Effector memory CD8-positive, alpha-beta T cell (primary cell): Measurements from ENCODE around the gene DSCAML1.

Experiments
- ATAC-seq: fragments of 150-1000 bp; cut with Tn5 transposase; replicated peaks from 2 replicates; pipeline ENCODE4 v1.10.0; 2021; ENCODE audit warnings: mild to moderate bottlenecking, moderate library complexity
- DNase-seq, 3 experiments: peaks; one replicate each; pipeline ENCODE4 v3.0.0; 2021
- H3K27ac Mint-ChIP-seq, 2 donors: one replicate each; pipeline ENCODE4 v1.8.0; 2022; ENCODE audit warnings: mild to moderate bottlenecking in 2 of 2, mixed read lengths in 2 of 2, moderate library complexity in 2 of 2
- H3K27me3 Mint-ChIP-seq, 2 donors: one replicate each; pipeline ENCODE4 v1.8.0; 2022; ENCODE audit warnings: mixed read lengths in 2 of 2
- H3K36me3 Mint-ChIP-seq: one replicate; pipeline ENCODE4 v1.8.0; 2022; ENCODE audit warnings: mild to moderate bottlenecking, moderate library complexity, mixed read lengths; ENCODE audit not compliant: insufficient read depth
- H3K4me1 Mint-ChIP-seq, 2 donors: one replicate each; pipeline ENCODE4 v1.8.0; 2022; ENCODE audit warnings: low read depth in 2 of 2, mixed read lengths in 2 of 2
- H3K4me3 Mint-ChIP-seq, 2 donors: one replicate each; pipeline ENCODE4 v1.8.0; 2022; ENCODE audit warnings: mild to moderate bottlenecking in 2 of 2, mixed read lengths in 2 of 2, moderate library complexity in 2 of 2
- H3K9me3 Mint-ChIP-seq, 2 donors: one replicate each; pipeline ENCODE4 v1.8.0; 2022; ENCODE audit warnings: mixed read lengths in 2 of 2

Gene DSCAML1

DNA sequence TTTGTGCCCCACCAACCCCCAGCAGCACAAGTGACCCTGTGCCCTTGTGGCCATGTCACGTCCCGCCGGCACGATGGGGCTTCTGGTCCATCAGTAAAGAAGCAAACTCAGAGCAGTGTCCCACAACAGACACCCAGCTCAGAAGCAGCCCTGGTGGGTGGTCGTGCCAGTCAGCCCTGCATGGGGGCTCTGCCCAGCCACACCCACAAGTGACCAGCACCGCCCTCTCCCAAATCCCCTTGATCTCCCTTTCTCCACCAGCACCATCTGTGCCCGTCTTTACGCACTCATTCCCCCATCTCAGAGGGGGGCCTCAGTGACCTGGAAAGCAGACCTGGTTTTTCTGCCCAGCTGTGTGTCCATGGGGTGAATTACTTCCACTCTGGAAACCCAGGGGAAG is 149.1 kb downstream of the DSCAML1 start:
- no peaks in the 10 kb centered on the region for H3K36me3 Mint-ChIP-seq

DNA sequence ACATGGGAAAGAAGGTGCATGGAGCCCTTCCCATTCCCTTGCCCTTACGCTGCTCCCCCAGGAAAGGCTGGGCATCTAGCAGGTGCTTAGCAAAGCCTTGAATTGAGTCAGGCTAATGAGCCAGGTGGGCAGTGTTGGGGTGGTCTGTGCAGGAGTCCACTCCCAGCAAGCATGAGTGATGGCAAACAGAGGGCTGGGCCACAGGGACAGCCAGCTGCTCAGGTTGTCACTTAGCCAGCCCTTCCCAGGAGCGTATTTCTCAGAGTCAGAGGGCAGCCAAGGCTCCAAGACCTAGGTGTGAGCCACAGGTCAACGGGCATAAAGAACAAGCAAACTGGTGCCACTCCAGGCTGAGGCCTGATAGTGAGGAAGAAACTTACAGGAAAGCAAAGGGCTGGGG is 149.8 kb downstream of the DSCAML1 start:
- Mint-ChIP-seq H3K27me3 (peaks cover 14 to 59% of the 10 kb centered on the region in 2 donors), H3K9me3 (no peaks in the 10 kb centered on the region), H3K36me3 (no peaks in the 10 kb centered on the region), H3K4me3 (no peak overlapping the region), H3K4me1 (no peaks in the 10 kb centered on the region), H3K27ac (no peak overlapping the region)
- DNase-seq (no peak), ATAC-seq (no peak)

More for the DNA sequence above, 149.1 kb downstream of the DSCAML1 start:
- ATAC-seq, result no peak
- DNase-seq, result no peak
- no peak overlapping the region for H3K27ac Mint-ChIP-seq
- H3K4me3 Mint-ChIP-seq, result no peak overlapping the region
- peaks cover 20 to 52% of the 10 kb centered on the region in 2 donors for H3K27me3 Mint-ChIP-seq
- no peaks in the 10 kb centered on the region for H3K4me1 Mint-ChIP-seq
- H3K9me3 Mint-ChIP-seq, result no peaks in the 10 kb centered on the region

- no peak for DNase-seq
- peaks cover 0 to 1% of the 10 kb centered on the region in 2 donors for H3K4me1 Mint-ChIP-seq
- H3K27ac Mint-ChIP-seq, result no peak overlapping the region
- H3K36me3 Mint-ChIP-seq, result no peaks in the 10 kb centered on the region
- no peak overlapping the region for H3K4me3 Mint-ChIP-seq
- peaks cover 19 to 67% of the 10 kb centered on the region in 2 donors for H3K27me3 Mint-ChIP-seq
- no peak for ATAC-seq
- no peaks in the 10 kb centered on the region for H3K9me3 Mint-ChIP-seq
Measured at GRCh38 chr11:117646411-117646810, 150.6 kb downstream of the DSCAML1 start.

- ATAC-seq (no peak), DNase-seq (no peak)
- Mint-ChIP-seq H3K27ac (no peak overlapping the region), H3K36me3 (no peaks in the 10 kb centered on the region), H3K4me3 (no peak overlapping the region), H3K27me3 (peaks cover 38 to 71% of the 10 kb centered on the region in 2 donors), H3K4me1 (peaks cover 0 to 1% of the 10 kb centered on the region in 2 donors), H3K9me3 (no peaks in the 10 kb centered on the region)
Measured at GRCh38 chr11:117644403-117645155, 152.4 kb downstream of the DSCAML1 start.

GRCh38 chr11:117643606-117644300 is 153.3 kb downstream of the DSCAML1 start:
- H3K9me3 Mint-ChIP-seq, result no peaks in the 10 kb centered on the region
- H3K36me3 Mint-ChIP-seq, result no peaks in the 10 kb centered on the region
- H3K4me1 Mint-ChIP-seq, result peaks cover 0 to 1% of the 10 kb centered on the region in 2 donors
- peaks cover 46 to 80% of the 10 kb centered on the region in 2 donors for H3K27me3 Mint-ChIP-seq
- H3K27ac Mint-ChIP-seq, result no peak overlapping the region
- DNase-seq, result no peak
- H3K4me3 Mint-ChIP-seq, result no peak overlapping the region
- no peak for ATAC-seq

DNA sequence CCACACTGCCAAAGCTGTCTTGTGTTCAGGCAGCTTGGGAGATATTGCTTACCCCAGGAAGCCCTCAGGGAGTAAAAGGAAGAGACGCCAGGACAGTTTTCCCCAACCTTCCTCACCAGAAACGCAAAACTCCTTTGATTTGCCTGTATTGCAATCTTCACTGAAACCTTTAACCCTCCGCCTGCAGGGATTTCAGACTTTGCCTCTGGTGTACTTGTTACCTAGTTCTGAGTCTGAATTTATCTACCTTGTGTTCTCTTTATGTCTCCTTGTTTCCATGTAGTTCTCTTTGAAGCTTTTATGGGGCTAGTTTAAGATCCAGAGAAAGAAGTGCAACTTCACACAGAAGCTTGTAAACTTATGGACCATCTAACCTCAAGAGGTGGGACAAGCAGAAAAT is 154.2 kb downstream of the DSCAML1 start:
- Mint-ChIP-seq H3K36me3 (no peaks in the 10 kb centered on the region), H3K27me3 (peaks cover 52 to 83% of the 10 kb centered on the region in 2 donors), H3K9me3 (no peaks in the 10 kb centered on the region), H3K4me3 (no peak overlapping the region), H3K4me1 (peaks cover 0 to 1% of the 10 kb centered on the region in 2 donors), H3K27ac (no peak overlapping the region)
- ATAC-seq (no peak), DNase-seq (no peak)

DNA sequence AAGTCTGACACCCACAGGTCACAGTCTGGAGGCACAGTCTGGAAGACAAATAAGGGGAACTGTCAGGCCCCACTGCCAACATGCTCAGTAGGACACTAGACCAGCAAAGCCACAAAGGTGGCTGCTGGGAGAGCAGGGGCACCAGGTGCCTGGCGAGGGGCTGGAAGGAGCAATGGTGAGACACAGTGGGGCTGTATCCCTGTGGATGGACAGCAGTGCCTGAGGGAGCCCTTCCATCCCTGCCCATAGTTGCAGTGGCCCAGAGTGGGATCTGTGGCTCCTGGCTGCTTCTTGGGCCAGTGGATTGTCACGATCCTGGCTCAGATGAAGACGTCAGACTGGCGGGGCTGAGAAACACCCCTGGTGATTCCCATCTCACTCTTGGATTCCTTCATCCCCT is 154.6 kb downstream of the DSCAML1 start:
- no peak for ATAC-seq
- Mint-ChIP-seq H3K4me1 (peaks cover 0 to 1% of the 10 kb centered on the region in 2 donors), H3K27ac (no peak overlapping the region), H3K36me3 (no peaks in the 10 kb centered on the region), H3K27me3 (peaks cover 52 to 78% of the 10 kb centered on the region in 2 donors), H3K9me3 (no peaks in the 10 kb centered on the region), H3K4me3 (no peak overlapping the region)
- DNase-seq, result no peak

- ATAC-seq (no peak), DNase-seq (no peak)
- peaks cover 0 to 1% of the 10 kb centered on the region in 2 donors for H3K4me1 Mint-ChIP-seq
- H3K9me3 Mint-ChIP-seq, result no peaks in the 10 kb centered on the region
- H3K27me3 Mint-ChIP-seq, result peaks cover 52 to 76% of the 10 kb centered on the region in 2 donors
- H3K36me3 Mint-ChIP-seq, result no peaks in the 10 kb centered on the region
- no peak overlapping the region for H3K4me3 Mint-ChIP-seq
- no peak overlapping the region for H3K27ac Mint-ChIP-seq
Measured at GRCh38 chr11:117641008-117641915, 155.8 kb downstream of the DSCAML1 start.

GRCh38 chr11:117640041-117640440 is 157.0 kb downstream of the DSCAML1 start:
- no peaks in the 10 kb centered on the region for H3K9me3 Mint-ChIP-seq
- ATAC-seq (no peak), DNase-seq (no peak)
- no peak overlapping the region for H3K4me3 Mint-ChIP-seq
- peaks cover 0 to 1% of the 10 kb centered on the region in 2 donors for H3K4me1 Mint-ChIP-seq
- peaks cover 60 to 81% of the 10 kb centered on the region in 2 donors for H3K27me3 Mint-ChIP-seq
- no peaks in the 10 kb centered on the region for H3K36me3 Mint-ChIP-seq
- H3K27ac Mint-ChIP-seq, result no peak overlapping the region

- no peak overlapping the region for H3K27ac Mint-ChIP-seq
- peaks cover 0 to 1% of the 10 kb centered on the region in 2 donors for H3K4me1 Mint-ChIP-seq
- H3K36me3 Mint-ChIP-seq, result no peaks in the 10 kb centered on the region
- no peaks in the 10 kb centered on the region for H3K9me3 Mint-ChIP-seq
- ATAC-seq (no peak), DNase-seq (no peak)
- no peak overlapping the region for H3K4me3 Mint-ChIP-seq
- H3K27me3 Mint-ChIP-seq, result peaks cover 60 to 78% of the 10 kb centered on the region in 2 donors
Measured at GRCh38 chr11:117639601-117640000, 157.4 kb downstream of the DSCAML1 start.

DNA sequence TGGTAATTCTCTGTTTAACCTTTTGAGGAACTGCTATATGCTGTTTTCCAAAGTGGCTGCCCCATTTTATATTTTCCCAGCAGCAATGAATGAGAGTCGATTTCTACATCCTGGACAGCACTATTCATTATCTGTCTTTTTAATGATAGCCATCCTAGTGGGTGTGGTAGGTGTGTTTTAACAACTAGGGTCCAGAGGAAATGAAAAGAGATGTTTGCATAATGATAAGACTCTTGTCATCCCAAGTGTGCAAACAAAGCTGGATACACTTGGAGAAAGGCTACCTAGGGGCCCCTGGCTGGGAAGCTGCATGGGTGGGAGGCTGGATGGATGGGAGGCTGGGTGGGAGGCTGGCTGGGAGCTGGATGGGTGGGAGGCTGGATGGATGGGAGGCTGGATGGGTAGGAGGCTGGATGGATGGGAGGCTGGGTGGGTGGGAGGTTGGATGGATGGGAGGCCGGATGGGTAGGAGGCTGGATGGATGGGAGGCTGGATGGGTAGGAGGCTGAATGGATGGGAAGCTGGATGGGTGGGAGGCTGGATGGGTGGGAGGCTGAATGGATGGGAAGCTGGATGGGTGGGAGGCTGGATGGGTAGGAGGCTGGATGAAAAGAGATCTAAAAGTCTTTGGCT is 158.0 kb downstream of the DSCAML1 start:
- Mint-ChIP-seq H3K4me3 (no peak overlapping the region), H3K9me3 (no peaks in the 10 kb centered on the region), H3K36me3 (no peaks in the 10 kb centered on the region), H3K4me1 (peaks cover 0 to 1% of the 10 kb centered on the region in 2 donors), H3K27me3 (peaks cover 55 to 72% of the 10 kb centered on the region in 2 donors), H3K27ac (no peak overlapping the region)
- no peak for DNase-seq
- ATAC-seq, result no peak

DNA sequence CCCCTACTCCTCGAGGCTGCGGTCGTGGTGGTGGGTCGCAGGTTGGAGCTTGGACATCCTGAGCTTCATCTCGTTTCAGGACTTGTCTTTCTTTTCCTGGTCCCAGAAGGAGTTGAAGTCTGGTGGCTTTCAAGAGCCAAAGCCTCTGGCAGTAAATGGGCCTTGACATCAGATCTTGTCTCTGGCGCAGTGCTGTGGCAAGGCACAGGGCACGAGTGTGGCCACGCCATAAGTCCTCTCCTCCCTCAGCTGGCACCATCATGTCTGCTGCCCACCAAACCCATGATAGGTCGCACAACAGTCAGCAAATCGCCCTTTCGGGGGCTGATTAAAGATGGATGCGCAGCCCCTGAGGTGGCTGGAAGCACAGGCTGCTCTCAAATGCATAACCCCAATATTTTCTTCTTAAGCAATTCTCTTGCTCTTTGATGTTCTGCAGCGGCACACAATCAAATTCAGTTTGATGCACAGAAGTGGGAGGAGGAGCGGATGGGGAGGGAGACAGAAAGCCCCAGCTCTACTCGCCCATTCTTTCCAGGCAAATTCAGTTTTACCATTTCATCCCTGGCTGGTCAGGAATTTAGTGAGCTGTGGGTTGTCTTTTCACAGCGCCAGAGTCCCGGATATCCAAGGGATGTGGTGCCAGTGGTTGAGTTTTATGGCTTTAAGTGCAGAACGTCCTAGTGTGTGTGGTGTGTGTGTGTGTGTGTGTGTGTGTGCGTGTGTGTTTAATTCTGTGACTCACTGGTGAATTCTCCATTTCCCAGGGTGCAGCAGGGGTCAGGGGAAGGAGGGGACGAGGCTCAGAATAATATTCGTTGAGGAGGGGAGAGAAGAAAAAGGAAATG is 162.0 kb downstream of the DSCAML1 start:
- Mint-ChIP-seq H3K36me3 (no peaks in the 10 kb centered on the region), H3K27ac (no peak overlapping the region), H3K4me1 (no peaks in the 10 kb centered on the region), H3K27me3 (peaks cover 28 to 34% of the 10 kb centered on the region in 2 donors), H3K9me3 (no peaks in the 10 kb centered on the region), H3K4me3 (no peak overlapping the region)
- ATAC-seq (no peak), DNase-seq (no peak)
